ENCODE measurements around the gene IPO11. TPM values are rescaled to one million over a fixed set of nuclear protein-coding genes. Genes with fewer than 3 reads are reported as not detected.

Gene IPO11
- total RNA-seq: 39.6 and 47.6 TPM in 2 replicates

GRCh38 chr5:62412549-62413329 lies at the start of gene IPO11:
IPO11 (plus strand) TSS chr5:62412763; CDS start chr5:62437280, 24,517 bp downstream.

GRCh38 chr5:62403411-62404250 lies 8.9 kb upstream of the IPO11 start, which contains the start of gene DIMT1:
DIMT1 (minus strand) TSS chr5:62403905; CDS start chr5:62403772, 133 bp downstream.

GRCh38 chr5:62578540-62578939 lies 166.0 kb downstream of the IPO11 start, which contains the start of gene LRRC70:
LRRC70 (plus strand) TSS chr5:62578819; CDS start chr5:62579439, 620 bp downstream.

Other genes with a start within 250 kb of the IPO11 start
- gene KIF2A, start 106.6 kb upstream of the IPO11 start, total RNA-seq: 45.5 and 78.0 TPM in 2 replicates
- gene DIMT1, start 8.9 kb upstream of the IPO11 start, total RNA-seq: 27.7 and 29.8 TPM in 2 replicates
- 0.68 and 1.9 TPM in 2 replicates for gene LRRC70, start 166.1 kb downstream of the IPO11 start, total RNA-seq